Hepatocyte (in vitro differentiated cells): ENCODE data around the gene ZBTB7A. TPM values are rescaled to one million over a fixed set of nuclear protein-coding genes. Genes with fewer than 3 reads are reported as not detected.

ENCODE experiments used
- DNase-seq: peaks from one replicate; pipeline ENCODE4 v3.0.0-alpha.2; 2016; ENCODE audit warnings: low spot score
- H2AFZ ChIP-seq: fragments of 200-600 bp; sonication (generic); 2 replicates; pipeline ENCODE4 v1.6.0; 2016; ENCODE audit warnings: antibody characterized with exemption, mild to moderate bottlenecking
- H3K27ac ChIP-seq: fragments of 200-600 bp; sonication (generic); 2 replicates; pipeline ENCODE4 v1.5.1; 2016; ENCODE audit warnings: mild to moderate bottlenecking
- H3K27me3 ChIP-seq: fragments of 200-600 bp; sonication (generic); 2 replicates; pipeline ENCODE4 v1.6.1; 2016
- H3K36me3 ChIP-seq: fragments of 200-600 bp; sonication (generic); replicated peaks from 2 replicates; pipeline ENCODE4 v1.5.1; 2016; ENCODE audit warnings: low read depth; ENCODE audit not compliant: insufficient read depth
- H3K4me1 ChIP-seq: fragments of 200-600 bp; sonication (generic); 2 replicates; pipeline ENCODE4 v1.5.1; 2016; ENCODE audit warnings: mild to moderate bottlenecking, moderate library complexity; ENCODE audit not compliant: insufficient read depth
- H3K4me2 ChIP-seq: fragments of 200-600 bp; sonication (generic); 2 replicates; pipeline ENCODE4 v1.6.0; 2016
- H3K4me3 ChIP-seq: fragments of 200-600 bp; sonication (generic); 2 replicates; pipeline ENCODE4 v1.5.1; 2016; ENCODE audit warnings: mild to moderate bottlenecking
- H3K79me2 ChIP-seq: fragments of 200-600 bp; sonication (generic); 2 replicates; pipeline ENCODE4 v1.6.0; 2017; ENCODE audit warnings: mild to moderate bottlenecking
- H3K9me2 ChIP-seq: fragments of 200-600 bp; sonication (generic); replicated peaks from 2 replicates; pipeline ENCODE4 v1.6.0; 2017; ENCODE audit warnings: mild to moderate bottlenecking; ENCODE audit not compliant: insufficient read depth
- H3K9me3 ChIP-seq: fragments of 200-600 bp; sonication (generic); 2 replicates; pipeline ENCODE4 v1.5.1; 2016; ENCODE audit warnings: low read depth, mild to moderate bottlenecking
- H4K20me1 ChIP-seq: fragments of 200-600 bp; sonication (generic); 2 replicates; pipeline ENCODE4 v1.6.0; 2016; ENCODE audit warnings: mild to moderate bottlenecking; ENCODE audit not compliant: insufficient read depth, poor library complexity, severe bottlenecking
- CTCF ChIP-seq: fragments of 200-600 bp; sonication (generic); IDR thresholded peaks from 2 replicates; pipeline ENCODE4 v1.5.1; 2016; ENCODE audit warnings: antibody characterized with exemption, mild to moderate bottlenecking; ENCODE audit not compliant: poor library complexity
- EZH2 ChIP-seq: fragments of 200-600 bp; sonication (generic); IDR thresholded peaks from 2 replicates; pipeline ENCODE4 v1.6.1; 2016; ENCODE audit warnings: antibody characterized with exemption, mild to moderate bottlenecking, borderline replicate concordance
- EZH2phosphoT487 ChIP-seq: fragments of 200-600 bp; sonication (generic); IDR thresholded peaks from one replicate; pipeline ENCODE4 v1.6.1; 2018; ENCODE audit warnings: antibody characterized with exemption, mild to moderate bottlenecking, low read depth, moderate library complexity; ENCODE audit not compliant: unreplicated experiment, severe bottlenecking
- WGBS: methylation state at CpG from one replicate; pipeline ENCODE4 v1.1.6; 2016; ENCODE audit warnings: low lambda C conversion rate; ENCODE audit errors: missing lambda C conversion rate; 5-methylcytosine and 5-hydroxymethylcytosine counted together
- polyA plus RNA-seq: library from polyadenylated mRNA; unstranded; fragments of >200 nt; fragmentation: Nextera tagmentation; extraction: Ambion mirVana; gene quantifications from 2 replicates; pipeline ENCODE4 v1.2.1, GENCODE V29; 2016
- total RNA-seq: library from RNA; depleted of rRNA; stranded (reverse); fragments of >200 nt; gene quantifications from 2 replicates; pipeline ENCODE4 v1.2.3, GENCODE V29; 2014

Gene ZBTB7A
- total and polyA plus RNA-seq, 2 experiments from 2014 or later, result 23.3 to 46.1 TPM

DNA sequence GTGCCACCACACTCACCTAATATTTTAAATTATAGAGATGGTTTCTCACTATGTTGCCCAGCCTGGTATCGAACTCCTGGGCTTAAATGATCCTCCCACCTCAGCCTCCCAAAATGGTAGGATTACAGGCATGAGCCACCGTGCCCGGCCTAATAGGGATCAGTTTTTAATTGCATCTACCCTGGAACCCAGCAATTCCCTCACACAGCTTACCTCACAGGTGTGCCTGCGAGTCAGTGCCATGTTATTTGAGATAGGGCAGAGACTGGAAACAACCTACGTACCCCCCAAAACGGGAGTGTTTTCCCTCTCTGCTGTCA, 42.9 kb upstream of the ZBTB7A start:
- H3K27me3 ChIP-seq, result no peaks in the 10 kb centered on the region
- no peak overlapping the region for H2AFZ ChIP-seq
- no peak overlapping the region for H3K4me3 ChIP-seq
- H3K36me3 ChIP-seq, result no peaks in the 10 kb centered on the region
- no peak overlapping the region for H3K4me2 ChIP-seq
- H4K20me1 ChIP-seq, result no peaks in the 10 kb centered on the region
- 91% methylated on average over 6 of the region's 6 CpGs for WGBS
- H3K79me2 ChIP-seq, result no peaks in the 10 kb centered on the region
- no peak for TF ChIP-seq EZH2phosphoT487
- TF ChIP-seq CTCF, result no peak
- TF ChIP-seq EZH2, result no peak
- no peak overlapping the region for H3K27ac ChIP-seq
- no peak for DNase-seq
- no peaks in the 10 kb centered on the region for H3K9me3 ChIP-seq
- H3K4me1 ChIP-seq, result no peaks in the 10 kb centered on the region
- H3K9me2 ChIP-seq, result no peaks in the 10 kb centered on the region

GRCh38 chr19:4108767-4109625, 42.3 kb upstream of the ZBTB7A start:
- Histone ChIP-seq H3K4me2 (no peak overlapping the region), H3K9me2 (no peaks in the 10 kb centered on the region), H3K79me2 (no peaks in the 10 kb centered on the region), H3K27ac (no peak overlapping the region), H2AFZ (no peak overlapping the region), H3K4me1 (no peaks in the 10 kb centered on the region), H3K27me3 (no peaks in the 10 kb centered on the region), H3K36me3 (no peaks in the 10 kb centered on the region), H4K20me1 (no peaks in the 10 kb centered on the region), H3K9me3 (no peaks in the 10 kb centered on the region), H3K4me3 (no peak overlapping the region)
- whole genome bisulfite sequencing, result 96% methylated on average over 34 of the region's 35 CpGs
- TF ChIP-seq EZH2phosphoT487 (no peak), EZH2 (no peak), CTCF (no peak)
- DNase-seq, result no peak

GRCh38 chr19:4103080-4103433, 36.4 kb upstream of the ZBTB7A start:
- no peak overlapping the region for H2AFZ ChIP-seq
- H3K4me3 ChIP-seq, result no peak overlapping the region
- H3K36me3 ChIP-seq, result no peaks in the 10 kb centered on the region
- no peaks in the 10 kb centered on the region for H3K4me1 ChIP-seq
- DNase-seq, result no peak
- no peaks in the 10 kb centered on the region for H3K9me2 ChIP-seq
- H3K27me3 ChIP-seq, result no peaks in the 10 kb centered on the region
- no peak overlapping the region for H3K27ac ChIP-seq
- TF ChIP-seq EZH2, result no peak
- no peak for TF ChIP-seq EZH2phosphoT487
- TF ChIP-seq CTCF, result no peak
- H3K9me3 ChIP-seq, result no peaks in the 10 kb centered on the region
- no peaks in the 10 kb centered on the region for H3K79me2 ChIP-seq
- no peaks in the 10 kb centered on the region for H4K20me1 ChIP-seq
- H3K4me2 ChIP-seq, result no peak overlapping the region
- 94% methylated on average over 9 of the region's 9 CpGs for WGBS
